A549 (cell line): Measurements from ENCODE around the gene APOL3. TPM values are rescaled to one million over a fixed set of nuclear protein-coding genes. Genes with fewer than 3 reads are reported as not detected.

ENCODE experiments used
- ATAC-seq, 2 experiments: fragments of 200-7000 bp in 1 of 2; fragments of >200 bp in 1 of 2; cut with Nextera tagmentation in 1 of 2; cut with Tn5 transposase in 1 of 2; 3 replicates each; pipeline versions ENCODE4 v1.8.0 to v1.9.1; 2018 to 2020; ENCODE audit warnings: mild to moderate bottlenecking in 1 of 2, moderate library complexity in 1 of 2
- CTCF ChIA-PET: fragments of 300-600 bp; sonication (Branson Sonifier 250); formaldehyde crosslinking; extraction: SDS; loops from one replicate; lab custom pipeline; 2021; ENCODE audit warnings: antibody characterized with exemption, inconsistent platforms; lab: Yijun Ruan, JAX
- POLR2A ChIA-PET: fragments of 350-600 bp; formaldehyde crosslinking; extraction: SDS; loops from one replicate; lab custom pipeline; 2021; ENCODE audit warnings: antibody characterized with exemption, inconsistent platforms; lab: Yijun Ruan, JAX
- DNase-seq, 2 experiments: peaks; one replicate each; pipeline versions ENCODE4 v3.0.0 to v3.0.0-alpha.2; 2011 to 2016; ENCODE audit warnings: low read depth in 1 of 2, low spot score in 1 of 2
- FAIRE-seq: peaks from 2 replicates; lab custom pipeline; 2011; peaks lifted over from hg19 to GRCh38; lab: Jason Lieb, UNC
- H3K27ac ChIP-seq, 2 experiments: fragments of >200 bp; sonication (Bioruptor Twin); formaldehyde crosslinking; 3 replicates each; pipeline ENCODE4 v1.5.1; 2016 to 2017
- H3K4me1 ChIP-seq: fragments of >200 bp; sonication (Bioruptor Twin); formaldehyde crosslinking; 3 replicates; pipeline ENCODE4 v1.6.1; 2016
- H3K4me2 ChIP-seq: fragments of >200 bp; sonication (Bioruptor Twin); formaldehyde crosslinking; 3 replicates; pipeline ENCODE4 v1.6.1; 2016
- H3K4me3 ChIP-seq: fragments of >200 bp; sonication (Bioruptor Twin); formaldehyde crosslinking; 3 replicates; pipeline ENCODE4 v1.5.1; 2016
- H3K9me3 ChIP-seq: fragments of >200 bp; sonication (Bioruptor Twin); formaldehyde crosslinking; 3 replicates; pipeline ENCODE4 v1.6.1; 2016
- BHLHE40 ChIP-seq: IDR thresholded peaks from 2 replicates; pipeline ENCODE4 v1.6.1; 2012; ENCODE audit warnings: low read depth, low read length, inconsistent platforms
- CHD4 ChIP-seq: fragments of 200-600 bp; sonication (generic); IDR thresholded peaks from 2 replicates; pipeline ENCODE4 v1.6.1; 2016; ENCODE audit warnings: antibody characterized with exemption, mild to moderate bottlenecking, borderline replicate concordance
- CTCF ChIP-seq: fragments of >200 bp; sonication (Bioruptor Twin); formaldehyde crosslinking; IDR thresholded peaks from 3 replicates; pipeline ENCODE4 v1.5.1; 2016
- EHF ChIP-seq: fragments of 250-450 bp; sonication (Bioruptor Pico); IDR thresholded peaks from 2 replicates; pipeline ENCODE4 v1.5.0; 2020; ENCODE audit warnings: mild to moderate bottlenecking
- EHMT2 ChIP-seq: fragments of 200-600 bp; sonication (generic); IDR thresholded peaks from 2 replicates; pipeline ENCODE4 v1.6.1; 2016; ENCODE audit warnings: antibody characterized with exemption, low read depth, mild to moderate bottlenecking, moderate library complexity
- EP300 ChIP-seq, 2 experiments: fragments of >200 bp; sonication (Bioruptor Twin); formaldehyde crosslinking; IDR thresholded peaks; 2 replicates in 1 of 2; 3 replicates in 1 of 2; pipeline ENCODE4 v1.6.1; 2016 to 2017
- FOSB ChIP-seq: fragments of 250-450 bp; sonication (Bioruptor Pico); IDR thresholded peaks from 2 replicates; pipeline ENCODE4 v1.5.0; 2020; ENCODE audit warnings: mild to moderate bottlenecking, moderate library complexity
- GATA3 ChIP-seq: IDR thresholded peaks from 2 replicates; pipeline ENCODE4 v1.6.1; 2012; ENCODE audit warnings: borderline replicate concordance
- HDAC2 ChIP-seq: fragments of 200-600 bp; sonication (generic); IDR thresholded peaks from 2 replicates; pipeline ENCODE4 v1.6.1; 2016
- HMGXB4 ChIP-seq: fragments of 250-450 bp; sonication (Bioruptor Pico); IDR thresholded peaks from 2 replicates; pipeline ENCODE4 v1.5.0; 2021; ENCODE audit warnings: mild to moderate bottlenecking, moderate library complexity, borderline replicate concordance
- HOXA7 ChIP-seq: fragments of 250-450 bp; sonication (Bioruptor Pico); IDR thresholded peaks from 2 replicates; pipeline ENCODE4 v1.5.0; 2020; ENCODE audit warnings: mild to moderate bottlenecking, moderate library complexity
- HOXB13 ChIP-seq: fragments of 250-450 bp; sonication (Bioruptor Pico); IDR thresholded peaks from 2 replicates; pipeline ENCODE4 v1.5.0; 2020; ENCODE audit warnings: low read depth, mild to moderate bottlenecking, moderate library complexity
- HOXB5 ChIP-seq: fragments of 250-450 bp; sonication (Bioruptor Pico); IDR thresholded peaks from 2 replicates; pipeline ENCODE4 v1.5.0; 2020; ENCODE audit warnings: mild to moderate bottlenecking, moderate library complexity
- JUN ChIP-seq, 2 experiments: fragments of >200 bp; sonication (Bioruptor Twin); formaldehyde crosslinking; IDR thresholded peaks; 2 replicates in 1 of 2; 3 replicates in 1 of 2; pipeline ENCODE4 v1.6.1; 2016 to 2017
- NFE2L2 ChIP-seq: fragments of 150-350 bp; conservative IDR thresholded peaks from 2 replicates; pipeline ENCODE4 v1.6.1; 2014; ENCODE audit warnings: low read length
- NPAS2 ChIP-seq: fragments of 250-450 bp; sonication (Bioruptor Pico); IDR thresholded peaks from 2 replicates; pipeline ENCODE4 v1.8.0; 2022; ENCODE audit warnings: mild to moderate bottlenecking, moderate library complexity, borderline replicate concordance
- POLR2AphosphoS2 ChIP-seq: conservative IDR thresholded peaks from 2 replicates; pipeline ENCODE4 v1.6.1; 2012; ENCODE audit warnings: low read length, improper control_type of control experiment, inconsistent platforms
- RARB ChIP-seq: fragments of 250-450 bp; sonication (Bioruptor Pico); IDR thresholded peaks from 2 replicates; pipeline ENCODE4 v1.8.0; 2021; ENCODE audit warnings: mild to moderate bottlenecking, moderate library complexity
- RFX5 ChIP-seq: fragments of 450-650 bp; IDR thresholded peaks from 2 replicates; pipeline ENCODE4 v1.7.1; 2014; ENCODE audit warnings: antibody characterized with exemption, mild to moderate bottlenecking, moderate library complexity
- RNF2 ChIP-seq: fragments of 200-600 bp; sonication (generic); IDR thresholded peaks from 2 replicates; pipeline ENCODE4 v1.6.1; 2016; ENCODE audit warnings: low read depth, mild to moderate bottlenecking, antibody characterized with exemption, moderate library complexity, borderline replicate concordance
- SREBF2 ChIP-seq: fragments of 450-650 bp; IDR thresholded peaks from 2 replicates; pipeline ENCODE4 v1.6.1; 2014; ENCODE audit warnings: mild to moderate bottlenecking, moderate library complexity
- TFCP2L1 ChIP-seq: fragments of 250-450 bp; sonication (Bioruptor Pico); IDR thresholded peaks from 2 replicates; pipeline ENCODE4 v1.5.0; 2021; ENCODE audit warnings: mild to moderate bottlenecking
- ZFP36 ChIP-seq: fragments of 450-650 bp; IDR thresholded peaks from 2 replicates; pipeline ENCODE4 v1.6.1; 2014; ENCODE audit warnings: borderline replicate concordance; ENCODE audit not compliant: partially characterized antibody
- ZSCAN20 ChIP-seq: fragments of 250-450 bp; sonication (Bioruptor Pico); IDR thresholded peaks from 2 replicates; pipeline ENCODE4 v1.8.0; 2022; ENCODE audit warnings: mild to moderate bottlenecking, moderate library complexity
- WGBS: methylation state at CpG from one replicate; pipeline ENCODE4 v1.1.6; 2017; ENCODE audit errors: missing lambda C conversion rate; 5-methylcytosine and 5-hydroxymethylcytosine counted together
- polyA plus RNA-seq, 4 experiments: library from polyadenylated mRNA; depleted of rRNA in 3 of 4; stranded (reverse); fragments of >200 nt; fragmentation: RNase III in 1 of 4; extraction: RNeasy Plus Mini Kit Qiagen cat#74134 plus additional on column Dnase treatment in 1 of 4; gene quantifications; 2 replicates in 3 of 4; 3 replicates in 1 of 4; pipeline ENCODE4 v1.2.3, GENCODE V29; 2011 to 2017
- TF ChIP-seq, protein P1 (sequence below): IDR thresholded peaks from 2 replicates; pipeline ENCODE4 v1.6.1; 2012
- TF ChIP-seq, protein P2 (sequence below): fragments of 150-350 bp; IDR thresholded peaks from 2 replicates; pipeline ENCODE4 v1.6.1; 2014; ENCODE audit warnings: low read depth, mild to moderate bottlenecking, low read length
- TF ChIP-seq, protein P3 (sequence below): fragments of 250-450 bp; sonication (Bioruptor Pico); IDR thresholded peaks from 2 replicates; pipeline ENCODE4 v1.5.0; 2020; ENCODE audit warnings: low read depth, mild to moderate bottlenecking, moderate library complexity
- TF ChIP-seq, protein P4 (sequence below): fragments of >200 bp; sonication (Bioruptor Twin); formaldehyde crosslinking; IDR thresholded peaks from 3 replicates; pipeline ENCODE4 v1.6.1; 2016

APOL3 gene
- polyA plus RNA-seq, 2 of the 4 experiments (the other 2 are of a cell fraction) = not detected

DNA sequence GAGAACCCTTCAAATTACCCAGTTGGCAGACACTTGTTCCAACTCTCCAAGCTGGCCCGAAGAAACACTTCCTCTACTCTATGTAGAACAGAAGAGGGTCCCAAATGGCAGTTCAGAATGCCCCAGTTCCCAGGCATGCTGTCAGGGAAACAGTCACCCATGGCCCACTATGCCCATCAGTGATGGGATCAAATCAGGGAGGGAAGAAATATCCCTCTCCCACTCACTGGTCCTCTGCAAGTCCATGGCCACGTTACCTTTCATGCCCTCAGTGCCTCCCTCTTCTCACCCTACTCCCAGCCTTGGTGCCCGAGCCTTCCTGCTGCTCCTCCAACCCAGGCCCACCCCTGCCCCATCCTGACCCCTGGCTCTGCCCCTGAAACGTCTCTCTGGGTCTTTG, 16.6 kb downstream of the APOL3 start (continued):
- TF ChIP-seq TFCP2L1 (CRISPR knock-in tag) (no peak), EHMT2 (no peak), HMGXB4 (CRISPR knock-in tag) (no peak)

DNA sequence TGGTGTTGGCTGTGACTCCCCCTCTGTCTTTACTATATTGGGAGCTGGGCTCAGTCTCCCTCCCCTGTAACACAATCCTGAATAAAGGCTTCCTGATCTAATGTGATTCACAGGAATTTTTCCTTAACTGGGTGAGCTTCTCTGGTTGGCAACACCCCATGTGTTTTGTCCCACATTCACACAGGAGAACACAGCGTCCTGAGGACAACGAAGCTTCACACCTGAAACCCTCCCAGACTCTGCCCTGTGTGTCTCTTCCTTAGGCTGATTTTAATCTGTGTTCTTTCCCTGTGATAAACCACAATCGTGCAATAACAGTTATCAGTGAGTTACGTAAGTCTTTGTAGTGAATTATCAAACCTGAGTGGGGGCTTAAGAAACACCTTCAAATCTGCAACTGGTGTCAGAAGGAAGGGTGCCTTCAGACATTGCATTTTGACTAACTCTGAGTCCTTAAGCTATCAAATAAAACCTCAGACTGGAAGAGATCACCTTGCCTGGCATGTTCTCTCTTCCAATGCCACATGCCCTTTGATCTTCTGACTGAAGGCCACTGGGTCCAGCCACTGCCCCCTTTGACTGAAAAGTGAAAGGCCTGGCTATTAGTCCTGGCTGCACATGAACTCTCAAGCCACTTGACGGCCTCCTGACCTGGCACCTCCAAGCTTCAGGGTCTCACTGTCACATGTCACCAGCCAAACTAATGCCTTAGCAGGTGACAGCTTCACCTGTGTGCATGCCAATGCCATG, 17.3 kb downstream of the APOL3 start:
- WGBS = 22% methylated on average over 4 of the region's 5 CpGs
- FAIRE-seq (no peak), ATAC-seq (no peak), DNase-seq (no peak)
- ChIA-PET CTCF (interaction anchor here (1.4 kb wide), 1 partner anchor 56 kb away, joined by 3 read pairs; no protein-coding TSS in a partner anchor), POLR2A (no interaction called here)
- no peak for TF ChIP-seq POLR2AphosphoS2
- TF ChIP-seq CTCF = no peak
- TF ChIP-seq GATA3 = no peak
- TF ChIP-seq EHMT2 = no peak
- TF ChIP-seq BHLHE40 = no peak
- TF ChIP-seq SREBF2 = no peak
- TF ChIP-seq, protein P1, sequence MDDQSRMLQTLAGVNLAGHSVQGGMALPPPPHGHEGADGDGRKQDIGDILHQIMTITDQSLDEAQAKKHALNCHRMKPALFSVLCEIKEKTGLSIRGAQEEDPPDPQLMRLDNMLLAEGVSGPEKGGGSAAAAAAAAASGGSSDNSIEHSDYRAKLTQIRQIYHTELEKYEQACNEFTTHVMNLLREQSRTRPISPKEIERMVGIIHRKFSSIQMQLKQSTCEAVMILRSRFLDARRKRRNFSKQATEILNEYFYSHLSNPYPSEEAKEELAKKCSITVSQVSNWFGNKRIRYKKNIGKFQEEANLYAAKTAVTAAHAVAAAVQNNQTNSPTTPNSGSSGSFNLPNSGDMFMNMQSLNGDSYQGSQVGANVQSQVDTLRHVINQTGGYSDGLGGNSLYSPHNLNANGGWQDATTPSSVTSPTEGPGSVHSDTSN = no peak
- no peak for TF ChIP-seq JUN (IDR thresholded peaks at IDR 0.05)
- no peak for TF ChIP-seq RFX5
- no peak for TF ChIP-seq NFE2L2
- TF ChIP-seq HDAC2 = no peak
- TF ChIP-seq CHD4 = no peak
- TF ChIP-seq RARB (CRISPR knock-in tag) = no peak
- no peak for TF ChIP-seq HOXB5 (CRISPR knock-in tag)
- TF ChIP-seq ZSCAN20 (CRISPR knock-in tag) = no peak
- TF ChIP-seq HOXB13 = no peak
- TF ChIP-seq FOSB = no peak
- TF ChIP-seq ZFP36 = no peak
- Histone ChIP-seq H3K4me3 (no peak overlapping the region), H3K4me2 (no peak overlapping the region), H3K27ac (no peak overlapping the region), H3K9me3 (no peaks in the 10 kb centered on the region), H3K4me1 (no peaks in the 10 kb centered on the region)

GRCh38 chr22:36141481-36141880, 19.1 kb downstream of the APOL3 start:
- FAIRE-seq (no peak), ATAC-seq (no peak), DNase-seq (no peak)
- no peak overlapping the region for H3K4me2 ChIP-seq
- H3K4me3 ChIP-seq = no peak overlapping the region
- no peak for TF ChIP-seq NFE2L2
- no peak for TF ChIP-seq NPAS2 (CRISPR knock-in tag)
- TF ChIP-seq EP300 (IDR thresholded peaks at IDR 0.05) = no peak
- no peak for TF ChIP-seq RNF2
- no peak for TF ChIP-seq HOXA7 (CRISPR knock-in tag)
- no peak for TF ChIP-seq EHF (CRISPR knock-in tag)
- TF ChIP-seq, protein P2, sequence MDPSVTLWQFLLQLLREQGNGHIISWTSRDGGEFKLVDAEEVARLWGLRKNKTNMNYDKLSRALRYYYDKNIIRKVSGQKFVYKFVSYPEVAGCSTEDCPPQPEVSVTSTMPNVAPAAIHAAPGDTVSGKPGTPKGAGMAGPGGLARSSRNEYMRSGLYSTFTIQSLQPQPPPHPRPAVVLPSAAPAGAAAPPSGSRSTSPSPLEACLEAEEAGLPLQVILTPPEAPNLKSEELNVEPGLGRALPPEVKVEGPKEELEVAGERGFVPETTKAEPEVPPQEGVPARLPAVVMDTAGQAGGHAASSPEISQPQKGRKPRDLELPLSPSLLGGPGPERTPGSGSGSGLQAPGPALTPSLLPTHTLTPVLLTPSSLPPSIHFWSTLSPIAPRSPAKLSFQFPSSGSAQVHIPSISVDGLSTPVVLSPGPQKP = no peak
- TF ChIP-seq FOSB = no peak
- TF ChIP-seq HOXB13 = no peak
- TF ChIP-seq, protein P3, sequence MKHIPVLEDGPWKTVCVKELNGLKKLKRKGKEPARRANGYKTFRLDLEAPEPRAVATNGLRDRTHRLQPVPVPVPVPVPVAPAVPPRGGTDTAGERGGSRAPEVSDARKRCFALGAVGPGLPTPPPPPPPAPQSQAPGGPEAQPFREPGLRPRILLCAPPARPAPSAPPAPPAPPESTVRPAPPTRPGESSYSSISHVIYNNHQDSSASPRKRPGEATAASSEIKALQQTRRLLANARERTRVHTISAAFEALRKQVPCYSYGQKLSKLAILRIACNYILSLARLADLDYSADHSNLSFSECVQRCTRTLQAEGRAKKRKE (CRISPR knock-in tag) = no peak
- TF ChIP-seq, protein P4, sequence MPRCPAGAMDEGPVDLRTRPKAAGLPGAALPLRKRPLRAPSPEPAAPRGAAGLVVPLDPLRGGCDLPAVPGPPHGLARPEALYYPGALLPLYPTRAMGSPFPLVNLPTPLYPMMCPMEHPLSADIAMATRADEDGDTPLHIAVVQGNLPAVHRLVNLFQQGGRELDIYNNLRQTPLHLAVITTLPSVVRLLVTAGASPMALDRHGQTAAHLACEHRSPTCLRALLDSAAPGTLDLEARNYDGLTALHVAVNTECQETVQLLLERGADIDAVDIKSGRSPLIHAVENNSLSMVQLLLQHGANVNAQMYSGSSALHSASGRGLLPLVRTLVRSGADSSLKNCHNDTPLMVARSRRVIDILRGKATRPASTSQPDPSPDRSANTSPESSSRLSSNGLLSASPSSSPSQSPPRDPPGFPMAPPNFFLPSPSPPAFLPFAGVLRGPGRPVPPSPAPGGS = no peak
- ChIA-PET CTCF (interaction anchor here (1.1 to 1.7 kb wide), 5 partner anchors 12 to 145 kb away, joined by 3 to 5 read pairs (median 3); no protein-coding TSS in a partner anchor), POLR2A (no interaction called here)
- no peak overlapping the region for H3K27ac ChIP-seq
- WGBS = 46% methylated on average over 8 of the region's 9 CpGs
- H3K9me3 ChIP-seq = no peaks in the 10 kb centered on the region
- no peaks in the 10 kb centered on the region for H3K4me1 ChIP-seq
